A673 (cell line): Measurements from ENCODE around the gene NAALADL2. TPM values are rescaled to one million over a fixed set of nuclear protein-coding genes. Genes with fewer than 3 reads are reported as not detected.

Experiments used
- BruUV-seq: library from RNA; stranded (reverse); fragments of 400-500 nt; replicated peaks from 2 replicates; lab custom pipeline; 2021; lab: Mats Ljungman, UMichigan
- CTCF ChIA-PET: fragments of 300-600 bp; sonication (Branson Sonifier 250); formaldehyde crosslinking; loops from one replicate; lab custom pipeline; 2022; ENCODE audit warnings: antibody characterized with exemption; lab: Charles Lee
- POLR2A ChIA-PET: fragments of 300-600 bp; sonication (Branson Sonifier 250); formaldehyde crosslinking; loops from one replicate; lab custom pipeline; 2022; ENCODE audit warnings: antibody characterized with exemption; ENCODE audit not compliant: low non-redundant PET; lab: Charles Lee
- DNase-seq: peaks from one replicate; pipeline ENCODE4 v3.0.0-alpha.2; 2015; ENCODE audit warnings: low spot score
- H3K27ac ChIP-seq: fragments of 200-600 bp; sonication (generic); 2 replicates; pipeline ENCODE4 v1.5.1; 2016; ENCODE audit warnings: mixed run types, low read depth, mild to moderate bottlenecking, mixed read lengths, antibody characterized with exemption, low read length; ENCODE audit not compliant: poor library complexity, severe bottlenecking
- H3K27me3 ChIP-seq: fragments of 200-600 bp; sonication (generic); replicated peaks from 2 replicates; pipeline ENCODE4 v1.6.1; 2017; ENCODE audit warnings: mixed run types, low read depth, mild to moderate bottlenecking, mixed read lengths, antibody characterized with exemption, low read length; ENCODE audit not compliant: insufficient read depth, poor library complexity
- H3K36me3 ChIP-seq: fragments of 200-600 bp; sonication (generic); 2 replicates; pipeline ENCODE4 v1.6.1; 2016; ENCODE audit warnings: mixed run types, mild to moderate bottlenecking, mixed read lengths, antibody characterized with exemption, low read length; ENCODE audit not compliant: insufficient read depth, poor library complexity, severe bottlenecking
- H3K4me1 ChIP-seq: fragments of 200-600 bp; sonication (generic); 2 replicates; pipeline ENCODE4 v1.6.1; 2017; ENCODE audit warnings: mixed run types, mild to moderate bottlenecking, mixed read lengths, antibody characterized with exemption, low read length; ENCODE audit not compliant: insufficient read depth, poor library complexity, severe bottlenecking
- H3K4me3 ChIP-seq: fragments of 200-600 bp; sonication (generic); 2 replicates; pipeline ENCODE4 v1.5.1; 2016; ENCODE audit warnings: low read depth, mixed run types, mild to moderate bottlenecking, mixed read lengths, low read length; ENCODE audit not compliant: poor library complexity, severe bottlenecking
- H3K9me3 ChIP-seq: fragments of 200-600 bp; sonication (generic); 2 replicates; pipeline ENCODE4 v1.6.1; 2016; ENCODE audit warnings: mixed run types, low read depth, mild to moderate bottlenecking, mixed read lengths, antibody characterized with exemption, low read length; ENCODE audit not compliant: poor library complexity, severe bottlenecking
- CTCF ChIP-seq: fragments of 300-800, 200-600 bp; sonication (generic); conservative IDR thresholded peaks from 2 replicates; pipeline ENCODE4 v1.5.1; 2017; ENCODE audit warnings: low read depth, mild to moderate bottlenecking, antibody characterized with exemption, low read length, moderate library complexity, mixed read lengths
- EZH2 ChIP-seq: fragments of 200-600 bp; sonication (generic); IDR thresholded peaks from 2 replicates; pipeline ENCODE4 v1.6.1; 2017; ENCODE audit warnings: borderline replicate concordance, low read depth, mild to moderate bottlenecking, mixed read lengths, antibody characterized with exemption, low read length; ENCODE audit not compliant: poor library complexity, severe bottlenecking
- intact Hi-C: fragments of 100-400 bp; cut with micrococcal nuclease; formaldehyde crosslinking; loops from one replicate; pipeline ENCODE4 v1.10.0; 2022; ENCODE audit not compliant: unreplicated experiment
- total RNA-seq: library from RNA; stranded (reverse); gene quantifications from 2 replicates; pipeline ENCODE4 v1.2.3, GENCODE V29; 2021

NAALADL2 gene
- total RNA-seq, 1 experiment from 2014 or later, result 0.64 TPM

DNA sequence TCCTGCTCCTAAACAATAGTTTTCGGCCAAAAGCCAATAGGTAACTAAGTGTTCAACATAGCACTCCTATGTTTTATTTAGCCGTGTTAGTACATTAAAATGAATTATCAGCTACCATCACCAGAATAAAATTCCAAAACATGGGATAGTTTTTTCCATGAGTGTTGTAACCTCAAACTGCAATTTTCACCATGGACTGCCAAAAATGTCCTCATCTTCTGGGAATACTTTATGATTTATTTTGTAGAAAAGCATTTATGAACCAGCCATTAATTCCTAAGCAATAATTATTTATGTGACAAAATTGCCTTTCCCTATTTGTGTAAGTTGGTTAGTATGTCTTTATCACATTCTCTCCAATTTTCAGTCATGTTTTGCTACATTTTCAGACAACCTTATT is 438.1 kb downstream of the NAALADL2 start:
- ChIA-PET POLR2A (no interaction called here), CTCF (no interaction called here)
- Histone ChIP-seq H3K4me3 (no peak overlapping the region), H3K27ac (no peak overlapping the region), H3K9me3 (no peaks in the 10 kb centered on the region), H3K4me1 (peaks cover 4% of the 10 kb centered on the region), H3K36me3 (no peaks in the 10 kb centered on the region), H3K27me3 (no peaks in the 10 kb centered on the region)
- no TSS peak for BruUV-seq
- no peak for TF ChIP-seq EZH2
- TF ChIP-seq CTCF, result no peak
- DNase-seq, result no peak
- intact Hi-C loops, result no loop called here

- Histone ChIP-seq H3K9me3 (no peaks in the 10 kb centered on the region), H3K27me3 (no peaks in the 10 kb centered on the region), H3K4me1 (no peaks in the 10 kb centered on the region), H3K4me3 (no peak overlapping the region), H3K36me3 (no peaks in the 10 kb centered on the region), H3K27ac (no peak overlapping the region)
- TF ChIP-seq CTCF, result no peak
- no peak for TF ChIP-seq EZH2
- POLR2A ChIA-PET, result no interaction called here
- no peak for DNase-seq
- BruUV-seq, result no TSS peak
- intact Hi-C loops, result no loop called here
- CTCF ChIA-PET, result no interaction called here
These were observed 442.6 kb downstream of the NAALADL2 start for GRCh38 chr3:175301741-175302140.

GRCh38 chr3:175304404-175304803 is 445.3 kb downstream of the NAALADL2 start:
- Histone ChIP-seq H3K9me3 (no peaks in the 10 kb centered on the region), H3K4me1 (peaks cover 8% of the 10 kb centered on the region), H3K27ac (no peak overlapping the region), H3K27me3 (no peaks in the 10 kb centered on the region), H3K4me3 (no peak overlapping the region), H3K36me3 (no peaks in the 10 kb centered on the region)
- ChIA-PET POLR2A (no interaction called here), CTCF (no interaction called here)
- peak; percentile 2 for DNase-seq
- TF ChIP-seq CTCF, result no peak
- BruUV-seq, result no TSS peak
- intact Hi-C loops, result no loop called here
